NCI-H82 treated with DMSO at 0.1 percent for 48 hours (cell line): ENCODE data around the gene CRHR2.
A peak's percentile ranks its signal among the peaks of the same experiment; 100 is the strongest.

Source experiments
- DNase-seq: peaks from one replicate; lab custom pipeline; 2025; ENCODE audit not compliant: unreplicated experiment; lab: John Stamatoyannopoulos, UW

Gene CRHR2

GRCh38 chr7:30683306-30683705 is 1.1 kb upstream of the CRHR2 start:
- DNase-seq = no peak

GRCh38 chr7:30681815-30682211 is 443 bp downstream of the CRHR2 start:
- no peak for DNase-seq

- no peak for DNase-seq
Measured at GRCh38 chr7:30681331-30681797, 892 bp downstream of the CRHR2 start.

- DNase-seq = no peak
Measured at GRCh38 chr7:30679664-30680063, 2.6 kb downstream of the CRHR2 start.

GRCh38 chr7:30678805-30679204 is 3.5 kb downstream of the CRHR2 start:
- no peak for DNase-seq

GRCh38 chr7:30674876-30675275 is 7.4 kb downstream of the CRHR2 start:
- DNase-seq = no peak

GRCh38 chr7:30674420-30674819 is 7.8 kb downstream of the CRHR2 start:
- no peak for DNase-seq

- no peak for DNase-seq
Measured at GRCh38 chr7:30671793-30672465, 10.3 kb downstream of the CRHR2 start.

- DNase-seq = no peak
Measured at GRCh38 chr7:30668102-30668501, 14.2 kb downstream of the CRHR2 start.

- DNase-seq = no peak
Measured at GRCh38 chr7:30667172-30667571, 15.1 kb downstream of the CRHR2 start.

GRCh38 chr7:30665449-30665848 is 16.8 kb downstream of the CRHR2 start:
- no peak for DNase-seq

- no peak for DNase-seq
Measured at GRCh38 chr7:30665043-30665442, 17.2 kb downstream of the CRHR2 start.

GRCh38 chr7:30664184-30664885 is 17.9 kb downstream of the CRHR2 start:
- no peak for DNase-seq

GRCh38 chr7:30663414-30663813 is 18.8 kb downstream of the CRHR2 start:
- DNase-seq = no peak

GRCh38 chr7:30662431-30662939 is 19.8 kb downstream of the CRHR2 start:
- DNase-seq = no peak

GRCh38 chr7:30661926-30662325 is 20.3 kb downstream of the CRHR2 start:
- DNase-seq = no peak

- peak; percentile 15 for DNase-seq
Measured at GRCh38 chr7:30660331-30661255, 21.7 kb downstream of the CRHR2 start.

GRCh38 chr7:30659312-30659711 is 22.9 kb downstream of the CRHR2 start:
- DNase-seq = no peak

GRCh38 chr7:30658479-30659074 is 23.7 kb downstream of the CRHR2 start:
- no peak for DNase-seq

GRCh38 chr7:30657131-30657530 is 25.1 kb downstream of the CRHR2 start:
- no peak for DNase-seq
